Activated CD8-positive, alpha-beta memory T cell treated with anti-CD3 and anti-CD28 coated beads for 36 hours (primary cell): ENCODE measurements around the gene EYS. TPM values are rescaled to one million over a fixed set of nuclear protein-coding genes. Genes with fewer than 3 reads are reported as not detected.
"Not testable (repeated sequence)": the region's sequence is repeated elsewhere in the genome, so short reads cannot be mapped to it uniquely, and the experiment has no call there.

Source experiments
- CTCF ChIA-PET: fragments of 350-600 bp; sonication (Branson Sonifier 250); formaldehyde crosslinking; loops from one replicate; lab custom pipeline; 2021; ENCODE audit warnings: antibody characterized with exemption; lab: Charles Lee
- POLR2A ChIA-PET: fragments of 350-600 bp; sonication (Branson Sonifier 250); formaldehyde crosslinking; loops from one replicate; lab custom pipeline; 2021; ENCODE audit warnings: antibody characterized with exemption; lab: Charles Lee
- total RNA-seq, 2 experiments: library from RNA; stranded (reverse); gene quantifications; one replicate each; pipeline ENCODE4 v1.2.3, GENCODE V29; 2021

The EYS gene
- total RNA-seq, 2 experiments from 2014 or later: not detected

GRCh38 chr6:63816982-63817436 is 1890.0 kb downstream of the EYS start:
- ChIA-PET POLR2A (no interaction called here), CTCF (no interaction called here)

DNA sequence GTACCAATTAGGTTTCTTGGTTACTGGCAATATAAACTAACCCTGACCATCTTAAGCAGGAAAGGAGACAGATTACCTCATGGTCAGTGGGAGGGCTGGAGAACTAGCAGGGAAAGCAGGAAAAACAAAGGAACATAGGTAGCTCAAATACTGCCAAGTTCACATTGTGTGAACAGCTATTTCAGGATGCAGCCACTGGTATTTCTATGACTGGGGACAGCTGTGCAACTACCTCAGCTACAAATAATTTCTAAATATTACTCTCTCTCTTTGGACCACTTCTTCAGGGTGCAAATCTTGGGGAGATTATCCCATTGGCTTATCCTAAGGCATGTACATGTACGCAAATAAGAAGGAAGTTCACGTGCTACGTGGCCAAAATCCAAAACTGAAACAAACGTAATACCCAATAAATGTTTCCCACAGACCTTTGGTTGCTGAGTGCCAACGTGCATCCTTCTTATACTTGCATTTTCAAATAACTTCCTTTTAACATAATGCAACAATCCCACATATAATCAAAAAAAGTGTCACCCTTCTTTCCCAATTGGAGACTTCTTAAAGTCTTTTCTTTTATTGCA is 1890.5 kb downstream of the EYS start:
- ChIA-PET CTCF (no interaction called here), POLR2A (no interaction called here)

DNA sequence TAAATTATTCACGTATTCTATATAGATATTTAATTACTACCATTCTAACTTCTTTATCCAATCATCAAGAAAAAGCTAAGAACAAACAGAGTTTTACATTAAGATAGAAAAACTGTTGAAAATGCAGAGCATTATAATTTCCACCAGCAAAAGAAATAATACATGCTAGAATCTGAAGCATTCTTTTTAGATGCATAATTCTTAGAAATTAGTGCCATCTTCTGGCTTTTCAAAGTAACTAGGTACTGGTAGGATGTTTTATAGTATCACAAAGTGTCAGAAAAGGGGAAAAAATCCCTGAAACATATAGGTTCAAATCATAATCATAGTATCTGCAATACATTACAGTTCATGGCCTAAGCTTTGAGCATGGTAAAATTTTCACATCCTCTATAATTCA is 1892.6 kb downstream of the EYS start:
- ChIA-PET POLR2A (no interaction called here), CTCF (no interaction called here)

GRCh38 chr6:63813566-63814120 is 1893.4 kb downstream of the EYS start:
- ChIA-PET POLR2A (no interaction called here), CTCF (no interaction called here)

GRCh38 chr6:63808576-63808975 is 1898.5 kb downstream of the EYS start:
- CTCF ChIA-PET: no interaction called here

GRCh38 chr6:63807056-63807455 is 1900.0 kb downstream of the EYS start:
- ChIA-PET CTCF (no interaction called here), POLR2A (no interaction called here)

More at GRCh38 chr6:63808576-63808975, 1898.5 kb downstream of the EYS start:
- POLR2A ChIA-PET: no interaction called here

DNA sequence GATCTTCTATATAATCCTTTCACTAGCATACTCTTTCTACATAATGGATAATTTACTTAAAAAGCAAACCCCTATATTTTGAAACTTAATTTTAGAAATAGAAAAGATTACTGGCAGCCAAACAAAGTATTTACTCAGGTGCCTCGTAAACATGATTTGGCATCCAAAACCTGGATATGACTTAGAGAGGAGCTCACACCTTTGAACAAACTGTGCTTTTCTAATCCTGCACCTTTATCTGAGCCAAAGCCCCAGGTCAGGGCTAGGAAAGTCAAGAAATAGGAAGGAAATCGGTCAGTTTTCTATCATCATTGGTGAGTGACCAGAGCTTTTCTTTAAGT is 1900.5 kb downstream of the EYS start:
- CTCF ChIA-PET: no interaction called here
- POLR2A ChIA-PET: no interaction called here

GRCh38 chr6:63805808-63806572 is 1901.0 kb downstream of the EYS start:
- ChIA-PET CTCF (no interaction called here), POLR2A (no interaction called here)

DNA sequence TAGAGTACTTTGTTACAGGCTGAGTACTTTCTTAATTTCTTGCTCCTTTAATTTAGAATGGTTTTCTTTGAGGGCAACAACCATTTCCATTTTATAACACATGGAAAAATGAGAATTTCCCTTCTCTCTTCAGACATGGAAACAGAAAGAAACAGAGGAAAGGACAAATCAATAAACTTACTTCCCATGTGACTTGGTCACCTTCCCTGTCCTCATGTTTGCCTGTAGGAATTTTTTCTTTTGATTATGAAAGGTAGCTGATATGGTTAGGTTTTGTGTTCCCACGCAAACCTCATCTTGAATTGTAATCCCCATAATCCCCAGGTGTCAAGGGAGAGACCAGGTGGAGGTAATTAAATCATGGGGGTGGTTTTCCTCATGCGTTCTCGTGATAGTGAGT is 1901.7 kb downstream of the EYS start:
- POLR2A ChIA-PET: no interaction called here
- CTCF ChIA-PET: no interaction called here

GRCh38 chr6:63804381-63804956 is 1902.6 kb downstream of the EYS start:
- CTCF ChIA-PET: no interaction called here
- POLR2A ChIA-PET: no interaction called here

DNA sequence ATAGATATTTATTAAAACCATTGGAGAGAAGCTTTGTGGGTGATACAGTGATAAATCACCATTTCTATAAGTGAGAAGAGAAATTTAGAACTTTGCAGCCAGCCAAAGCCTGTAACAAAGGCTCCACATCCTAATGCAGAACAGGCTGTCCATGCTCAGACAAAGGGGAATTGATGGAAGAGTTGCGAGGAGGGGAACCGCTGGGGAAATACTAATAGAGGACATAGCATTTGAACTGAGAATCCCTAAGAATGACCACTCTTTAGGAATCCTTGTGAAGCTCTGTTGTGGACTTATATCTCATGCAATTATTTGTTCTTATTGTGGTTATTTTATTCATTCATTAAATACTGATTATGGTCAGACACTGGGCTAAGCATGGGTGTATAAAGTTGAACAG is 1903.7 kb downstream of the EYS start:
- ChIA-PET POLR2A (no interaction called here), CTCF (no interaction called here)

GRCh38 chr6:63802606-63803206 is 1904.3 kb downstream of the EYS start:
- POLR2A ChIA-PET: no interaction called here
- CTCF ChIA-PET: no interaction called here

- POLR2A ChIA-PET, CTCF ChIA-PET: not testable (repeated sequence)
Measured at GRCh38 chr6:63800386-63800785, 1906.6 kb downstream of the EYS start.

DNA sequence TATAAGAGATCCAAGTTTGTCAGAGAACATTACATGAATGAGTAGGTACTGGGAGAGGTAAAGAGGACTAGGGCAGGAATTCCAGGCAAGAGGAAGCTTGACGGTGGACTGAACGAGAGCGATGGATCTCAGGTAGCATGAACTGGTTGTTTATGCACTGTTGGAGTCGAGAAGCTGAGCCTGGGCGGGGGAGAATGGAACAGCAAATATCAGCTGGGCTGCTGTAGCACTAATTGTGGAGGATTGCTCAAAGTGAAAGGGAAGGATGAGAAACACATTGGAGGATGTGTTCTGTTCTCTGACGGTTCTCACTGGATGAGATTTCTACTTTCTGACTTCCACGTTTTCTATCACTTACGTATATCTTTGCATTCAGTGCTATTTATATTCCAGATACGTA is 1907.2 kb downstream of the EYS start:
- ChIA-PET POLR2A (no interaction called here), CTCF (no interaction called here)

- ChIA-PET CTCF (no interaction called here), POLR2A (no interaction called here)
Measured at GRCh38 chr6:63799313-63799712, 1907.7 kb downstream of the EYS start.

DNA sequence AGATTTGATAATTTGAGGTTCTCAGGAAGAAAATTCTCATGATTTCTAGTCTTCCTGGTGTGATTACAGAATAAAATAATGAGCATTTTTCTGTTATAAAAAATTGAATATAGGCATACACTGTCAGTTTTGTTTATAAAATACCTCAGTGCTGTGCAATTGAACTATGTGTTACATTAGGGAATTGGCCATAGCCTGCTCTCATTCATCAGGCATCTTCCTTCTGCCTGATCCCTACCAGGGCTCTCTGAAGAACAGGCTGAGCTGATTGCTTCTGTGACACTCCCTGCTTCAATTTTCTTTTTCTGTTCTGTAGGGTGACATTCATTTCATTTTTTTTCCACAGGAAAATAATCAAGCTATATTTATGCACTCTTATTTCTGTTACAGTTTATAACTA is 1908.6 kb downstream of the EYS start:
- POLR2A ChIA-PET: no interaction called here
- CTCF ChIA-PET: no interaction called here

GRCh38 chr6:63797721-63798120 is 1909.3 kb downstream of the EYS start:
- ChIA-PET CTCF (no interaction called here), POLR2A (no interaction called here)

DNA sequence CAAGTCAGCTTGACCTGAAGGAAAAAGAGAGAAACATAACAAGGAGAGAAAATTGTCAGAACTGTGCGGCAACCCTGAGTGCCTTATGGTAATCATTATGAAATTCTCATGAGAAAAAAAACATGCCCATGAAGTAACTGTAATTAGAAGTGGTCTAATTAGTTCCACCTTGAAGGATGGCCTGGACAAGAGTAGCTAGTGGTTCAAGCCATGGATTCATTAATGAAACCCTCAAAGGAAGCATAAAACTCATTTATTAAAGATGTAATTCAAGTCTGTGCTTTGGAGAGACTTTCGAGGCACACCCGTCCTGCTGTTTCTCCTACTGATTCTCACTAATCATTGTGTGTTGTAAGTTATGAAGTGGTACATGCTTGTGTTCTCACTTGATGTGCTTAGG is 1911.2 kb downstream of the EYS start:
- POLR2A ChIA-PET: no interaction called here
- CTCF ChIA-PET: no interaction called here

- POLR2A ChIA-PET: no interaction called here
- CTCF ChIA-PET: no interaction called here
Measured at GRCh38 chr6:63795006-63795405, 1912.0 kb downstream of the EYS start.

- POLR2A ChIA-PET: no interaction called here
- CTCF ChIA-PET: no interaction called here
Measured at GRCh38 chr6:63793465-63794137, 1913.4 kb downstream of the EYS start.
